GM20000 (cell line): ENCODE data around the gene EP400.

Source experiments
- DNase-seq: peaks from one replicate; pipeline ENCODE4 v3.0.0; 2012; ENCODE audit warnings: low spot score
- TF ChIP-seq, protein P1 (sequence below): IDR thresholded peaks from 2 replicates; pipeline ENCODE4 v1.5.1; 2012; ENCODE audit warnings: mild to moderate bottlenecking, control low read depth; ENCODE audit errors: extremely low read depth, missing control alignments

EP400 gene

GRCh38 chr12:132068250-132068649, 118.5 kb downstream of the EP400 start:
- TF ChIP-seq, protein P1, sequence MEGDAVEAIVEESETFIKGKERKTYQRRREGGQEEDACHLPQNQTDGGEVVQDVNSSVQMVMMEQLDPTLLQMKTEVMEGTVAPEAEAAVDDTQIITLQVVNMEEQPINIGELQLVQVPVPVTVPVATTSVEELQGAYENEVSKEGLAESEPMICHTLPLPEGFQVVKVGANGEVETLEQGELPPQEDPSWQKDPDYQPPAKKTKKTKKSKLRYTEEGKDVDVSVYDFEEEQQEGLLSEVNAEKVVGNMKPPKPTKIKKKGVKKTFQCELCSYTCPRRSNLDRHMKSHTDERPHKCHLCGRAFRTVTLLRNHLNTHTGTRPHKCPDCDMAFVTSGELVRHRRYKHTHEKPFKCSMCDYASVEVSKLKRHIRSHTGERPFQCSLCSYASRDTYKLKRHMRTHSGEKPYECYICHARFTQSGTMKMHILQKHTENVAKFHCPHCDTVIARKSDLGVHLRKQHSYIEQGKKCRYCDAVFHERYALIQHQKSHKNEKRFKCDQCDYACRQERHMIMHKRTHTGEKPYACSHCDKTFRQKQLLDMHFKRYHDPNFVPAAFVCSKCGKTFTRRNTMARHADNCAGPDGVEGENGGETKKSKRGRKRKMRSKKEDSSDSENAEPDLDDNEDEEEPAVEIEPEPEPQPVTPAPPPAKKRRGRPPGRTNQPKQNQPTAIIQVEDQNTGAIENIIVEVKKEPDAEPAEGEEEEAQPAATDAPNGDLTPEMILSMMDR, result no peak
- DNase-seq, result no peak

DNA sequence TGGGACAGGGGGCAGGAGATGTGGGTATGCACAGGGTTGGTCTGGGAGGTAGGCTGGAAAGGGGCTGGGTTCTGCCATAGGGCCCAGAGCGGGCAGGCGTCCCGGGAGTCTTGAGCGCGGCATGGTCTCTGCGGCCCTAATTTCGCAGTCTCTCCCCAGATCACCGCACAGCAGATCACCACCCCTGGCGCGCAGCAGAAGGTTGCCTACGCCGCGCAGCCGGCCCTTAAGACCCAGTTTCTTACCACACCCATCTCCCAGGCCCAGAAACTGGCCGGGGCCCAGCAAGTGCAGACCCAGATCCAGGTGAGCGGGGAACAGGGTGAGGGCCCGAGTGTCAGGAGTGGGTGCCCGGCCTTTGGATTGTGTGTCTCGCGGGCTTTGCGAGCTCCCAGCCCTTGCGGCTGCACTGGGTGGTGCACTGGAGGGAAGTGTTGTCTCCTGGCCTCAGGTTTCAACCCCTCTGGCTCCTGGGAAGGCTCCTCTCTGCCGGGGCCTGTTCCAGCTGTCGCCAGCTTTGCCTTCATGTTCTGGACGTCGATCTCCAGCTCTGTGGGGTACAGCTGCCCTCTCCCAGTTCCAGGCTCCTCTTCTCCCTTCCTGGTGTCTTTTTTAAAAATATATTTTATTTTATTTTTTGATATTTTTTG, 119.7 kb downstream of the EP400 start:
- DNase-seq, result no peak
- TF ChIP-seq, protein P1, result no peak

DNA sequence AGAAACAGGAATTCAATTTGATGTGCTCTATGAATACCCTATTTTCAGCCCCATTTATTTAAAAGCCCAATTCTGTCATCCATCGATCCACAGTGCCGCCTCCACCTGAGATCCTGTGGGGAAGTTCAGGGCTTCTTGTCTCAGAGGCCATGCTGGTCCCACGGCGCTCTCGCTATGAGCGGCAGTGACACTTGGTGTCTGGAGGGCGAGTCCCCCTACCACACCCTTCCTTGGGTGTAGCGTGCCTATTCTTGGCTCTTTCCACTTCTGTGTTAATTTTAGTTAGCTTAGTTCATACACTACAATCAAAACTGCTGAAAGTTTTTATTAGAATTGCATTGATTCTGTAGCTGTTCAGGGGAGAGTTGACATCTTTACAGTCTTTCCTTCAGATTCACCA, 120.6 kb downstream of the EP400 start:
- DNase-seq, result no peak
- TF ChIP-seq, protein P1, result no peak

GRCh38 chr12:132071040-132071810, 121.5 kb downstream of the EP400 start:
- TF ChIP-seq, protein P1, result no peak
- peak; percentile 85 for DNase-seq

GRCh38 chr12:132071830-132072384, 122.2 kb downstream of the EP400 start:
- TF ChIP-seq, protein P1, result no peak
- DNase-seq, result no peak

- TF ChIP-seq, protein P1, result no peak
- no peak for DNase-seq
Observed at GRCh38 chr12:132074216-132074615, 124.5 kb downstream of the EP400 start.
